HEK293 (cell line): ENCODE results near the gene PCDHA8.
"Not testable (repeated sequence)": the region's sequence is repeated elsewhere in the genome, so short reads cannot be mapped to it uniquely, and the experiment has no call there.

ENCODE experiments used
- CTCF ChIA-PET: fragments of 350-600 bp; formaldehyde crosslinking; extraction: SDS; loops from one replicate; lab custom pipeline; 2021; ENCODE audit warnings: antibody characterized with exemption; lab: Yijun Ruan, JAX
- POLR2A ChIA-PET: fragments of 300-600 bp; formaldehyde crosslinking; extraction: SDS; loops from one replicate; lab custom pipeline; 2020; ENCODE audit warnings: antibody characterized with exemption, inconsistent platforms; lab: Yijun Ruan, JAX
- H3K27ac ChIP-seq: fragments of 200-500 bp; sonication (Bioruptor generic); 2 replicates; pipeline ENCODE4 v1.5.1; 2014; ENCODE audit warnings: low read depth, low read length, control low read depth, inconsistent platforms; ENCODE audit errors: extremely low read depth
- H3K36me3 ChIP-seq, 2 experiments: fragments of 200-500 bp in 1 of 2; sonication (Bioruptor generic) in 1 of 2; 1 replicate in 1 of 2; 2 replicates in 1 of 2; pipeline ENCODE4 v1.5.1; 2014 to 2017; ENCODE audit warnings: inconsistent platforms in 2 of 2, low read length in 2 of 2; ENCODE audit not compliant: control insufficient read depth in 2 of 2, insufficient read depth in 1 of 2
- H3K4me1 ChIP-seq: fragments of 200-500 bp; sonication (Bioruptor generic); 2 replicates; pipeline ENCODE4 v1.5.1; 2014; ENCODE audit warnings: mild to moderate bottlenecking, low read length, inconsistent platforms; ENCODE audit not compliant: control insufficient read depth, insufficient read depth
- H3K4me3 ChIP-seq: 2 replicates; pipeline ENCODE4 v1.5.1; 2011; ENCODE audit warnings: low read depth, mild to moderate bottlenecking, control low read depth, low read length, moderate library complexity
- H3K9me3 ChIP-seq: fragments of 200-500 bp; sonication (Bioruptor generic); 2 replicates; pipeline ENCODE4 v1.5.1; 2014; ENCODE audit warnings: low read depth, low read length, inconsistent platforms; ENCODE audit not compliant: control insufficient read depth, insufficient read depth
- GLI2 ChIP-seq: fragments of 450-650 bp; formaldehyde crosslinking; IDR thresholded peaks from 2 replicates; pipeline ENCODE4; 2017; ENCODE audit warnings: missing biosample characterization, missing genetic modification characterization, low read depth, borderline replicate concordance
- SETDB1 ChIP-seq: IDR thresholded peaks from one replicate; pipeline ENCODE4 v1.6.1; 2017; ENCODE audit warnings: mild to moderate bottlenecking, low read length, moderate library complexity, mixed read lengths; ENCODE audit not compliant: insufficient read length
- TRIM28 ChIP-seq: IDR thresholded peaks from 2 replicates; pipeline ENCODE4 v1.6.1; 2011; ENCODE audit warnings: low read length, control low read depth, borderline replicate concordance
- ZNF121 ChIP-seq: fragments of 450-650 bp; formaldehyde crosslinking; IDR thresholded peaks from 2 replicates; pipeline ENCODE4 v1.5.1; 2016; ENCODE audit warnings: missing biosample characterization, missing genetic modification characterization
- ZNF266 ChIP-seq: fragments of 450-650 bp; formaldehyde crosslinking; IDR thresholded peaks from 2 replicates; pipeline ENCODE4 v1.5.1; 2016; ENCODE audit warnings: missing biosample characterization, missing genetic modification characterization, low read depth
- ZNF350 ChIP-seq: fragments of 450-650 bp; formaldehyde crosslinking; IDR thresholded peaks from 2 replicates; pipeline ENCODE4 v1.5.0; 2017; ENCODE audit warnings: missing biosample characterization, mild to moderate bottlenecking, missing genetic modification characterization
- ZNF394 ChIP-seq: fragments of 450-650 bp; formaldehyde crosslinking; IDR thresholded peaks from 2 replicates; pipeline ENCODE4 v1.5.1; 2016; ENCODE audit warnings: missing biosample characterization, missing genetic modification characterization, mild to moderate bottlenecking, moderate library complexity, borderline replicate concordance
- ZNF404 ChIP-seq: fragments of 450-650 bp; formaldehyde crosslinking; IDR thresholded peaks from 2 replicates; pipeline ENCODE4 v1.5.1; 2017; ENCODE audit warnings: missing biosample characterization, missing genetic modification characterization
- ZNF530 ChIP-seq: fragments of 450-650 bp; formaldehyde crosslinking; IDR thresholded peaks from 2 replicates; pipeline ENCODE4 v1.5.1; 2016; ENCODE audit warnings: low read depth, missing biosample characterization, missing genetic modification characterization
- ZNF626 ChIP-seq: fragments of 450-650 bp; sonication (Bioruptor Pico); formaldehyde crosslinking; IDR thresholded peaks from 2 replicates; pipeline ENCODE4 v1.5.1; 2018; ENCODE audit warnings: missing biosample characterization, missing genetic modification characterization, inconsistent platforms
- ZNF76 ChIP-seq: fragments of 450-650 bp; formaldehyde crosslinking; IDR thresholded peaks from 2 replicates; pipeline ENCODE4; 2016; ENCODE audit warnings: low read depth, missing biosample characterization, missing genetic modification characterization, borderline replicate concordance
- TF ChIP-seq, protein P1 (sequence below): fragments of 450-650 bp; formaldehyde crosslinking; IDR thresholded peaks from 2 replicates; pipeline ENCODE4 v1.5.1; 2017; ENCODE audit warnings: missing biosample characterization, missing genetic modification characterization
- TF ChIP-seq, protein P2 (sequence below): fragments of 450-650 bp; formaldehyde crosslinking; conservative IDR thresholded peaks from 2 replicates; pipeline ENCODE4 v1.5.1; 2016; ENCODE audit warnings: low read depth, missing biosample characterization, missing genetic modification characterization

The PCDHA8 gene

GRCh38 chr5:140835622-140836510 lies 5.1 kb upstream of the PCDHA8 start:
- H3K36me3 ChIP-seq: no peaks in the 10 kb centered on the region
- no peaks in the 10 kb centered on the region for H3K9me3 ChIP-seq
- ChIA-PET POLR2A (no interaction called here), CTCF (interaction anchor here (0.5 to 0.6 kb wide), 2 partner anchors 74 to 448 kb away, joined by 3 to 6 read pairs; no protein-coding TSS in a partner anchor)
- H3K4me1 ChIP-seq: no peaks in the 10 kb centered on the region
- H3K4me3 ChIP-seq: no peak overlapping the region
- no peak for TF ChIP-seq ZNF121 (tag by site-specific recombination)
- TF ChIP-seq, protein P1, sequence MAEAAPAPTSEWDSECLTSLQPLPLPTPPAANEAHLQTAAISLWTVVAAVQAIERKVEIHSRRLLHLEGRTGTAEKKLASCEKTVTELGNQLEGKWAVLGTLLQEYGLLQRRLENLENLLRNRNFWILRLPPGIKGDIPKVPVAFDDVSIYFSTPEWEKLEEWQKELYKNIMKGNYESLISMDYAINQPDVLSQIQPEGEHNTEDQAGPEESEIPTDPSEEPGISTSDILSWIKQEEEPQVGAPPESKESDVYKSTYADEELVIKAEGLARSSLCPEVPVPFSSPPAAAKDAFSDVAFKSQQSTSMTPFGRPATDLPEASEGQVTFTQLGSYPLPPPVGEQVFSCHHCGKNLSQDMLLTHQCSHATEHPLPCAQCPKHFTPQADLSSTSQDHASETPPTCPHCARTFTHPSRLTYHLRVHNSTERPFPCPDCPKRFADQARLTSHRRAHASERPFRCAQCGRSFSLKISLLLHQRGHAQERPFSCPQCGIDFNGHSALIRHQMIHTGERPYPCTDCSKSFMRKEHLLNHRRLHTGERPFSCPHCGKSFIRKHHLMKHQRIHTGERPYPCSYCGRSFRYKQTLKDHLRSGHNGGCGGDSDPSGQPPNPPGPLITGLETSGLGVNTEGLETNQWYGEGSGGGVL (tag by site-specific recombination): no peak
- H3K27ac ChIP-seq: no peak overlapping the region

DNA sequence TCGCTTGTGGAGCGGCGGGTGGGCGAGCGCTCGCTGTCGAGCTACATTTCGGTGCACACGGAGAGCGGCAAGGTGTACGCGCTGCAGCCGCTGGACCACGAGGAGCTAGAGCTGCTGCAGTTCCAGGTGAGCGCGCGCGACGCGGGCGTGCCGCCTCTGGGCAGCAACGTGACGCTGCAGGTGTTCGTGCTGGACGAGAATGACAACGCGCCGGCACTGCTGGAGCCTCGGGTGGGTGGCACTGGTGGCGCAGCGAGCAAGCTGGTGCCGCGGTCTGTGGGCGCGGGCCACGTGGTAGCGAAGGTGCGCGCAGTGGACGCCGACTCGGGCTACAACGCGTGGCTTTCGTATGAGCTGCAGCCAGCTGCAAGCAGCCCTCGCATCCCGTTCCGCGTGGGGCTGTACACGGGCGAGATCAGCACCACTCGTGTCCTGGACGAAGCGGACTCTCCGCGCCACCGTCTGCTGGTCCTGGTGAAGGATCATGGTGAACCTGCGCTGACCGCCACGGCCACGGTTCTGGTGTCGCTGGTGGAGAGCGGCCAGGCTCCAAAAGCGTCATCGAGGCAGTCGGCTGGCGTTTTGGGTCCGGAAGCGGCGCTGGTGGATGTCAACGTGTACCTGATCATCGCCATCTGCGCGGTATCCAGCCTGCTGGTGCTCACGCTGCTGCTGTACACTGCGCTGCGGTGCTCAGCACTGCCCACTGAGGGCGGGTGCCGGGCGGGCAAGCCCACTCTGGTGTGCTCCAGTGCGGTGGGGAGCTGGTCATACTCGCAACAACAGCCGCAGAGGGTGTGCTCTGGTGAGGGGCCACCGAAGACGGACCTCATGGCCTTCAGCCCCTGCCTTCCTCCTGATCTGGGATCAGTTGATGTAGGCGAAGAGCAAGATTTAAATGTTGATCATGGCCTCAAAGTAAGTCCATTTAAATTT lies 2.1 kb downstream of the PCDHA8 start:
- Histone ChIP-seq H3K9me3 (no peaks in the 10 kb centered on the region), H3K4me3 (no peak overlapping the region), H3K36me3 (no peaks in the 10 kb centered on the region), H3K27ac (no peak overlapping the region), H3K4me1 (no peaks in the 10 kb centered on the region)
- POLR2A ChIA-PET: no interaction called here
- TF ChIP-seq ZNF404 (tag by site-specific recombination): no peak
- TF ChIP-seq ZNF530: no peak
- TF ChIP-seq, protein P1 (tag by site-specific recombination): no peak
- TF ChIP-seq GLI2: no peak
- no peak for TF ChIP-seq SETDB1
- no peak for TF ChIP-seq TRIM28
- no peak for TF ChIP-seq ZNF626
- TF ChIP-seq ZNF266 (tag by site-specific recombination): no peak
- TF ChIP-seq, protein P2, sequence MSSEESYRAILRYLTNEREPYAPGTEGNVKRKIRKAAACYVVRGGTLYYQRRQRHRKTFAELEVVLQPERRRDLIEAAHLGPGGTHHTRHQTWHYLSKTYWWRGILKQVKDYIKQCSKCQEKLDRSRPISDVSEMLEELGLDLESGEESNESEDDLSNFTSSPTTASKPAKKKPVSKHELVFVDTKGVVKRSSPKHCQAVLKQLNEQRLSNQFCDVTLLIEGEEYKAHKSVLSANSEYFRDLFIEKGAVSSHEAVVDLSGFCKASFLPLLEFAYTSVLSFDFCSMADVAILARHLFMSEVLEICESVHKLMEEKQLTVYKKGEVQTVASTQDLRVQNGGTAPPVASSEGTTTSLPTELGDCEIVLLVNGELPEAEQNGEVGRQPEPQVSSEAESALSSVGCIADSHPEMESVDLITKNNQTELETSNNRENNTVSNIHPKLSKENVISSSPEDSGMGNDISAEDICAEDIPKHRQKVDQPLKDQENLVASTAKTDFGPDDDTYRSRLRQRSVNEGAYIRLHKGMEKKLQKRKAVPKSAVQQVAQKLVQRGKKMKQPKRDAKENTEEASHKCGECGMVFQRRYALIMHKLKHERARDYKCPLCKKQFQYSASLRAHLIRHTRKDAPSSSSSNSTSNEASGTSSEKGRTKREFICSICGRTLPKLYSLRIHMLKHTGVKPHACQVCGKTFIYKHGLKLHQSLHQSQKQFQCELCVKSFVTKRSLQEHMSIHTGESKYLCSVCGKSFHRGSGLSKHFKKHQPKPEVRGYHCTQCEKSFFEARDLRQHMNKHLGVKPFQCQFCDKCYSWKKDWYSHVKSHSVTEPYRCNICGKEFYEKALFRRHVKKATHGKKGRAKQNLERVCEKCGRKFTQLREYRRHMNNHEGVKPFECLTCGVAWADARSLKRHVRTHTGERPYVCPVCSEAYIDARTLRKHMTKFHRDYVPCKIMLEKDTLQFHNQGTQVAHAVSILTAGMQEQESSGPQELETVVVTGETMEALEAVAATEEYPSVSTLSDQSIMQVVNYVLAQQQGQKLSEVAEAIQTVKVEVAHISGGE (tag by site-specific recombination): no peak
- no peak for TF ChIP-seq ZNF76 (tag by site-specific recombination)
- TF ChIP-seq ZNF394 (tag by site-specific recombination): no peak
- TF ChIP-seq ZNF350 (tag by site-specific recombination): no peak
- CTCF ChIA-PET: interaction anchor here (0.5 kb wide), 1 partner anchor 39 kb away, joined by 3 read pairs; the partner anchor contains the start of gene PCDHA13

GRCh38 chr5:140848139-140849102 lies 7.4 kb downstream of the PCDHA8 start, which contains the start of gene PCDHA9:
Gene PCDHA9 (plus strand): TSS chr5:140848382. CDS start chr5:140848496, 114 bp downstream.
- H3K4me1 ChIP-seq, H3K27ac ChIP-seq, H3K4me3 ChIP-seq, H3K36me3 ChIP-seq, H3K9me3 ChIP-seq, POLR2A ChIA-PET: not testable (repeated sequence)
- CTCF ChIA-PET: interaction anchor here (0.7 kb wide), 1 partner anchor 17 kb away, joined by 3 read pairs; no protein-coding TSS in a partner anchor

DNA sequence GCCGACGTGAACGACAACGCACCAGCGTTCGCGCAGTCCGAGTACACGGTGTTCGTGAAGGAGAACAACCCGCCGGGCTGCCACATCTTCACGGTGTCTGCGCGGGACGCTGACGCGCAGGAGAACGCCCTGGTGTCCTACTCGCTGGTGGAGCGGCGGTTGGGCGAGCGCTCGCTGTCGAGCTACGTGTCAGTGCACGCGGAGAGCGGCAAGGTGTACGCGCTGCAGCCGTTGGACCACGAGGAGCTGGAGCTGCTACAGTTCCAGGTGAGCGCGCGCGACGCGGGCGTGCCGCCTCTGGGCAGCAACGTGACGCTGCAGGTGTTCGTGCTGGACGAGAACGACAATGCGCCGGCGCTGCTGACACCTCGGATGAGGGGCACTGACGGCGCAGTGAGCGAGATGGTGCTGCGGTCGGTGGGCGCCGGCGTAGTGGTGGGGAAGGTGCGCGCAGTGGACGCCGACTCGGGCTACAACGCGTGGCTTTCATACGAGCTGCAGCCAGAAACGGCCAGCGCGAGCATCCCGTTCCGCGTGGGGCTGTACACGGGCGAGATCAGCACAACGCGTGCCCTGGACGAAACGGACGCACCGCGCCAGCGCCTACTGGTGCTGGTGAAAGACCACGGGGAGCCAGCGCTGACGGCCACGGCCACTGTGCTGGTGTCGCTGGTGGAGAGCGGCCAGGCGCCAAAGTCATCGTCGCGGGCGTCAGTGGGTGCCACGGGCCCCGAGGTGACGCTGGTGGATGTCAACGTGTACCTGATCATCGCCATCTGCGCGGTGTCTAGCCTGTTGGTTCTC lies 9.0 kb downstream of the PCDHA8 start:
- CTCF ChIA-PET: interaction anchor here (0.6 kb wide), 1 partner anchor 950 kb away, joined by 3 read pairs; no protein-coding TSS in a partner anchor
- H3K27ac ChIP-seq, H3K4me1 ChIP-seq, POLR2A ChIA-PET, H3K36me3 ChIP-seq, H3K4me3 ChIP-seq, H3K9me3 ChIP-seq: not testable (repeated sequence)
